HCT116 (cell line): ENCODE measurements around the gene ARAP1. TPM values are rescaled to one million over a fixed set of nuclear protein-coding genes. Genes with fewer than 3 reads are reported as not detected.

Experiments
- ATAC-seq: fragments of 200-7000 bp; cut with Tn5 transposase; 2 replicates; pipeline ENCODE4 v1.9.1; 2020; ENCODE audit warnings: mild to moderate bottlenecking, moderate library complexity
- BruUV-seq: library from RNA; stranded (reverse); fragments of 400-500 nt; replicated peaks from 2 replicates; lab custom pipeline; 2021; lab: Mats Ljungman, UMichigan
- CTCF ChIA-PET: fragments of 300-600 bp; sonication (Branson Sonifier 250); formaldehyde crosslinking; loops from one replicate; lab custom pipeline; 2021; ENCODE audit warnings: antibody characterized with exemption; lab: Charles Lee
- POLR2A ChIA-PET: fragments of 300-600, 350-600 bp; sonication (Branson Sonifier 250); formaldehyde crosslinking; loops from one replicate; lab custom pipeline; 2021; ENCODE audit warnings: antibody characterized with exemption; lab: Charles Lee
- RAD21 ChIA-PET, 2 experiments: fragments of 300-600 bp; sonication (Branson Sonifier 250); formaldehyde crosslinking; loops; one replicate each; lab custom pipeline; 2023; ENCODE audit warnings: low total read pairs in 2 of 2; ENCODE audit not compliant: uncharacterized antibody in 2 of 2, unreplicated experiment in 2 of 2, low non-redundant PET in 1 of 2; lab: Charles Lee
- DNase-seq: peaks from one replicate; pipeline ENCODE4 v3.0.0-alpha.2; 2010; ENCODE audit warnings: low read depth, low spot score
- H2AFZ ChIP-seq: fragments of 200-600 bp; shearing (Covaris generic), sonication (generic); 2 replicates; pipeline ENCODE4 v1.6.1; 2017; ENCODE audit warnings: low read depth, mixed run types, mixed read lengths, antibody characterized with exemption, low read length; ENCODE audit not compliant: poor library complexity, severe bottlenecking
- H3K27ac ChIP-seq: 2 replicates; pipeline ENCODE4 v1.5.1; 2012; ENCODE audit warnings: low read depth, low read length
- H3K27me3 ChIP-seq: fragments of 200-600 bp; sonication (generic); 2 replicates; pipeline ENCODE4 v1.6.1; 2016; ENCODE audit warnings: mixed run types, low read length, mixed read lengths; ENCODE audit not compliant: insufficient read depth
- H3K36me3 ChIP-seq, 2 experiments: fragments of 200-500 bp in 1 of 2; fragments of 200-600 bp in 1 of 2; sonication (Bioruptor generic) in 1 of 2; sonication (generic) in 1 of 2; 2 replicates each; pipeline versions ENCODE4 v1.5.1 to v1.6.1; 2014 to 2016; ENCODE audit warnings: low read length in 2 of 2, inconsistent platforms in 1 of 2, mixed read lengths in 1 of 2, mixed run types in 1 of 2; ENCODE audit not compliant: insufficient read depth in 2 of 2, control insufficient read depth in 1 of 2
- H3K4me1 ChIP-seq, 2 experiments: fragments of 200-600 bp in 1 of 2; sonication (generic) in 1 of 2; 2 replicates each; pipeline versions ENCODE4 v1.5.1 to v1.6.1; 2012 to 2017; ENCODE audit warnings: low read length in 2 of 2, inconsistent platforms in 1 of 2, mild to moderate bottlenecking in 1 of 2, mixed read lengths in 1 of 2, mixed run types in 1 of 2, moderate library complexity in 1 of 2; ENCODE audit not compliant: insufficient read depth in 2 of 2, control insufficient read depth in 1 of 2
- H3K4me2 ChIP-seq: fragments of 200-600 bp; sonication (generic); 2 replicates; pipeline ENCODE4 v1.6.1; 2017; ENCODE audit warnings: mixed run types, low read length, mixed read lengths
- H3K4me3 ChIP-seq, 2 experiments: fragments of 200-600 bp in 1 of 2; sonication (generic) in 1 of 2; replicated peaks in 1 of 2; 2 replicates each; pipeline ENCODE4 v1.5.1; 2011 to 2016; ENCODE audit warnings: low read length in 2 of 2, control low read depth in 1 of 2, low read depth in 1 of 2, mild to moderate bottlenecking in 1 of 2, mixed read lengths in 1 of 2, mixed run types in 1 of 2
- H3K79me2 ChIP-seq: fragments of 200-600 bp; sonication (generic); 2 replicates; pipeline ENCODE4 v1.6.1; 2017; ENCODE audit warnings: mild to moderate bottlenecking, mixed run types, low read length, moderate library complexity, mixed read lengths; ENCODE audit not compliant: insufficient read depth
- H3K9ac ChIP-seq: fragments of 200-600 bp; sonication (generic); 2 replicates; pipeline ENCODE4 v1.6.1; 2016; ENCODE audit warnings: low read length, mixed read lengths
- H3K9me2 ChIP-seq: fragments of 200-600 bp; sonication (generic), shearing (Covaris generic); 2 replicates; pipeline ENCODE4 v1.6.1; 2017; ENCODE audit warnings: mixed run types, mild to moderate bottlenecking, moderate library complexity; ENCODE audit not compliant: insufficient read depth
- H3K9me3 ChIP-seq, 2 experiments: fragments of 200-500 bp in 1 of 2; fragments of 200-600 bp in 1 of 2; sonication (Bioruptor generic) in 1 of 2; sonication (generic) in 1 of 2; 2 replicates each; pipeline ENCODE4 v1.6.1; 2014 to 2017; ENCODE audit warnings: low read length in 2 of 2, mixed read lengths in 2 of 2, inconsistent platforms in 1 of 2, low read depth in 1 of 2, mild to moderate bottlenecking in 1 of 2, mixed run types in 1 of 2, moderate library complexity in 1 of 2; ENCODE audit not compliant: control insufficient read depth in 1 of 2, insufficient read depth in 1 of 2
- H4K20me1 ChIP-seq: fragments of 200-600 bp; sonication (generic), shearing (Covaris generic); 2 replicates; pipeline ENCODE4 v1.6.1; 2017; ENCODE audit warnings: mixed run types, mild to moderate bottlenecking, moderate library complexity; ENCODE audit not compliant: insufficient read depth
- ATF3 ChIP-seq: IDR thresholded peaks from 2 replicates; pipeline ENCODE4 v1.6.1; 2012
- CBX3 ChIP-seq: IDR thresholded peaks from 2 replicates; pipeline ENCODE4 v1.6.1; 2012; ENCODE audit warnings: low read depth
- CTCF ChIP-seq, 3 experiments: fragments of 200-600 bp in 1 of 3; sonication (generic) in 1 of 3; IDR thresholded peaks in 2 of 3; conservative IDR thresholded peaks in 1 of 3; 2 replicates each; pipeline ENCODE4 v1.5.1; 2012 to 2017; ENCODE audit warnings: low read depth in 2 of 3, low read length in 2 of 3, antibody characterized with exemption in 1 of 3, borderline replicate concordance in 1 of 3, control low read depth in 1 of 3, mild to moderate bottlenecking in 1 of 3, mixed read lengths in 1 of 3, mixed run types in 1 of 3, moderate library complexity in 1 of 3; ENCODE audit not compliant: insufficient read depth in 1 of 3
- ELF1 ChIP-seq: IDR thresholded peaks from 2 replicates; pipeline ENCODE4 v1.6.1; 2012; ENCODE audit warnings: low read depth, borderline replicate concordance
- EZH2 ChIP-seq: fragments of 200-600 bp; sonication (generic); IDR thresholded peaks from 2 replicates; pipeline ENCODE4 v1.6.1; 2017; ENCODE audit warnings: antibody characterized with exemption, mixed run types
- FOSL1 ChIP-seq: IDR thresholded peaks from 2 replicates; pipeline ENCODE4 v1.6.1; 2012; ENCODE audit warnings: low read depth
- JUND ChIP-seq: IDR thresholded peaks from 2 replicates; pipeline ENCODE4 v1.6.1; 2012
- POLR2AphosphoS5 ChIP-seq: IDR thresholded peaks from 2 replicates; pipeline ENCODE4 v1.6.1; 2011; ENCODE audit warnings: mild to moderate bottlenecking, low read depth, low read length, moderate library complexity
- REST ChIP-seq: IDR thresholded peaks from 2 replicates; pipeline ENCODE4 v1.6.1; 2012; ENCODE audit warnings: low read depth
- SP1 ChIP-seq: IDR thresholded peaks from 2 replicates; pipeline ENCODE4 v1.6.1; 2012; ENCODE audit warnings: low read depth
- SRF ChIP-seq: IDR thresholded peaks from 2 replicates; pipeline ENCODE4 v1.6.1; 2012; ENCODE audit warnings: low read depth
- intact Hi-C: fragments of 100-400 bp; cut with micrococcal nuclease; formaldehyde crosslinking; loops from 2 replicates; pipeline ENCODE4 v1.10.0; 2022
- total RNA-seq: library from RNA; stranded (reverse); gene quantifications from one replicate; pipeline ENCODE4 v1.2.1, GENCODE V29; 2021; ENCODE audit not compliant: unreplicated experiment

Gene ARAP1
- total RNA-seq, 1 experiment from 2014 or later = 57.4 TPM

- RAD21 ChIA-PET = no interaction called here
- CTCF ChIA-PET = interaction anchor here (0.7 kb wide), 1 partner anchor 64 kb away, joined by 3 read pairs; no protein-coding TSS in a partner anchor
- H3K9me3 ChIP-seq = no peaks in the 10 kb centered on the region
- no peaks in the 10 kb centered on the region for H3K79me2 ChIP-seq
- peak overlapping the region in 1 of 2 experiments; percentile 13; a peak in 1 of 4 replicates for H3K4me3 ChIP-seq
- BruUV-seq = no TSS peak
- intact Hi-C loops = no loop called here
- peak overlapping the region; percentile 41 for H2AFZ ChIP-seq
- peak overlapping the region; percentile 18 for H3K27ac ChIP-seq
- no peaks in the 10 kb centered on the region for H4K20me1 ChIP-seq
- no peaks in the 10 kb centered on the region for H3K36me3 ChIP-seq
- no peak for TF ChIP-seq FOSL1
- TF ChIP-seq CTCF (IDR thresholded peaks at IDR 0.05 in 2 of 3, conservative IDR thresholded peaks at IDR 0.05 in 1 of 3; ENCODE audit: borderline replicate concordance in 1 of 3, insufficient read depth in 1 of 3, low read depth in 2 of 3, low read length in 2 of 3) = no peak
- TF ChIP-seq SRF = no peak
- TF ChIP-seq EZH2 = no peak
- no peak for TF ChIP-seq POLR2AphosphoS5
- no peak for TF ChIP-seq SP1
- no peak for TF ChIP-seq ELF1
- no peak for TF ChIP-seq ATF3
- TF ChIP-seq JUND = no peak
- no peak for TF ChIP-seq CBX3
- TF ChIP-seq REST = no peak
- peaks cover 18 to 50% of the 10 kb centered on the region in 2 experiments for H3K4me1 ChIP-seq
- POLR2A ChIA-PET = no interaction called here
- H3K9ac ChIP-seq = peak overlapping the region; percentile 15
- DNase-seq (no peak), ATAC-seq (no peak)
- H3K27me3 ChIP-seq = no peaks in the 10 kb centered on the region
- no peaks in the 10 kb centered on the region for H3K9me2 ChIP-seq
- H3K4me2 ChIP-seq = peak overlapping the region; percentile 54
Observed at GRCh38 chr11:72789493-72790131, 37.4 kb upstream of the ARAP1 start.
